Ovary (tissue), 9 donors: ENCODE measurements around the gene CD300LD. TPM values are rescaled to one million over a fixed set of nuclear protein-coding genes. Genes with fewer than 3 reads are reported as not detected.
"Not testable (repeated sequence)": the region's sequence is repeated elsewhere in the genome, so short reads cannot be mapped to it uniquely, and the experiment has no call there.

Source experiments
- DNase-seq, 5 donors: peaks; one replicate each; pipeline ENCODE4 v3.0.0-alpha.2; 2019 to 2020
- H3K27ac ChIP-seq, 2 donors: fragments of 200-600 bp; one replicate each; pipeline versions ENCODE4 v1.5.1 to v1.8.0; 2019 to 2022
- H3K27me3 ChIP-seq: fragments of 200-600 bp; one replicate; pipeline ENCODE4 v1.8.0; 2022
- H3K36me3 ChIP-seq: fragments of 200-600 bp; sonication (generic); one replicate; pipeline ENCODE4 v1.5.1; 2019
- H3K4me1 ChIP-seq: one replicate; pipeline ENCODE4 v1.8.1; 2013; ENCODE audit warnings: mild to moderate bottlenecking, moderate library complexity; ENCODE audit not compliant: insufficient read depth
- H3K4me3 ChIP-seq: fragments of 200-600 bp; sonication (generic); one replicate; pipeline ENCODE4 v1.5.1; 2017
- H3K9me3 ChIP-seq, 2 donors: fragments of 200-600 bp in 1 of 2; sonication (generic) in 1 of 2; one replicate each; pipeline versions ENCODE4 v1.5.1 to v1.8.1; 2013 to 2019; ENCODE audit warnings: mild to moderate bottlenecking in 1 of 2, moderate library complexity in 1 of 2
- CTCF ChIP-seq, 3 donors: fragments of 450-650 bp in 2 of 3; fragments of 200-600 bp in 1 of 3; IDR thresholded peaks; one replicate each; pipeline versions ENCODE4 v1.5.1 to v1.8.0; 2016 to 2022; ENCODE audit warnings: antibody characterized with exemption in 3 of 3, mild to moderate bottlenecking in 1 of 3
- EP300 ChIP-seq: sonication (generic); formaldehyde crosslinking; IDR thresholded peaks from one replicate; pipeline ENCODE4 v1.6.1; 2017; ENCODE audit warnings: antibody characterized with exemption
- POLR2A ChIP-seq: fragments of 450-650 bp; IDR thresholded peaks from one replicate; pipeline ENCODE4 v1.6.1; 2017; ENCODE audit warnings: antibody characterized with exemption, mild to moderate bottlenecking, moderate library complexity
- WGBS, 3 donors: extraction: QIAGEN DNeasy Blood & Tissue Kit in 1 of 3; methylation state at CpG; one replicate each; pipeline versions ENCODE4 v1.1.5 to v1.1.7; 2013 to 2017; 5-methylcytosine and 5-hydroxymethylcytosine counted together
- intact Hi-C, 4 donors: fragments of 100-400 bp; cut with DNase I; formaldehyde crosslinking; loops; one replicate each; pipeline versions ENCODE4 v1.11.0 to v1.15.1; 2022 to 2023
- polyA plus RNA-seq, 2 donors: library from polyadenylated mRNA; stranded (reverse); fragments of 200-250 nt in 1 of 2; fragments of 350-450 nt in 1 of 2; fragmentation: Illumina TruSeq in 1 of 2; extraction: RNeasy Lipid Tissue Mini Kit (QIAGEN cat#74804) in 1 of 2; gene quantifications; one replicate each; pipeline ENCODE4 v1.2.3, GENCODE V29; 2013 to 2014
- total RNA-seq, 7 donors: library from RNA; depleted of rRNA in 2 of 7; stranded (reverse); fragments of >200 nt in 2 of 7; fragmentation: NEBNext Ultra II Directional in 3 of 7; extraction: Animal tissue kit (Norgen Biotek cat#: 25700) in 3 of 7; gene quantifications; one replicate each; pipeline versions ENCODE4 v1.1.0 to v1.2.4, GENCODE V29; 2016 to 2023
- donor health status: DM: no; HTN: no; CAD: no; lungs with moderate emphysema.
- donor health status: DM: no; HTN: no; CAD: no.
- donor health status: Bipolar disorder and iron deficiency.
- donor health status: DM: yes; HTN: yes; CAD: no.
- donor health status: DM: no; HTN: no; CAD: no.
- donor health status: DM: yes; HTN: yes; CAD: no.

CD300LD gene
- total and polyA plus RNA-seq, 9 donors: not detected

GRCh38 chr17:74565126-74565525 lies 27.0 kb downstream of the CD300LD start:
- no peak for TF ChIP-seq CTCF (IDR thresholded peaks at IDR 0.05)
- TF ChIP-seq EP300: no peak
- no peak for TF ChIP-seq POLR2A
- intact Hi-C loops: no loop called here
- Histone ChIP-seq H3K36me3 (no peaks in the 10 kb centered on the region), H3K4me1 (no peaks in the 10 kb centered on the region), H3K9me3 (no peaks in the 10 kb centered on the region), H3K27me3 (no peaks in the 10 kb centered on the region), H3K4me3 (no peak overlapping the region), H3K27ac (no peak overlapping the region)
- WGBS, 3 donors: 56 to 61% (median 60%) methylated on average over 5 of the region's 5 CpGs
- no peak for DNase-seq

GRCh38 chr17:74563358-74563757 lies 28.7 kb downstream of the CD300LD start:
- WGBS, 3 donors: 87 to 91% (median 90%) methylated on average over 1 of the region's 1 CpG
- intact Hi-C loops: no loop called here
- H3K36me3 ChIP-seq: no peaks in the 10 kb centered on the region
- H3K27ac ChIP-seq: no peak overlapping the region
- no peak overlapping the region for H3K4me3 ChIP-seq
- H3K4me1 ChIP-seq: no peaks in the 10 kb centered on the region
- DNase-seq: no peak
- no peaks in the 10 kb centered on the region for H3K27me3 ChIP-seq
- TF ChIP-seq POLR2A (no peak), EP300 (no peak), CTCF (IDR thresholded peaks at IDR 0.05) (no peak)
- no peaks in the 10 kb centered on the region for H3K9me3 ChIP-seq

GRCh38 chr17:74561586-74561985 lies 30.5 kb downstream of the CD300LD start:
- intact Hi-C loops: no loop called here
- no peak overlapping the region for H3K4me3 ChIP-seq
- no peaks in the 10 kb centered on the region for H3K9me3 ChIP-seq
- DNase-seq: no peak
- WGBS, 3 donors: 53 to 65% (median 60%) methylated on average over 3 of the region's 3 CpGs
- no peaks in the 10 kb centered on the region for H3K36me3 ChIP-seq
- H3K27ac ChIP-seq: no peak overlapping the region
- no peak for TF ChIP-seq EP300
- TF ChIP-seq CTCF (IDR thresholded peaks at IDR 0.05): no peak
- no peak for TF ChIP-seq POLR2A
- no peaks in the 10 kb centered on the region for H3K4me1 ChIP-seq
- H3K27me3 ChIP-seq: no peaks in the 10 kb centered on the region

- H3K9me3 ChIP-seq: no peaks in the 10 kb centered on the region
- no peak overlapping the region for H3K4me3 ChIP-seq
- H3K27ac ChIP-seq: no peak overlapping the region
- 64 to 79% (median 71%) methylated on average over 6 of the region's 6 CpGs for WGBS, 3 donors
- H3K4me1 ChIP-seq: no peaks in the 10 kb centered on the region
- intact Hi-C loops: loop anchor here in 1 of 4 donors (10.0 kb wide), 1 partner anchor 56 kb away; no protein-coding TSS in a partner anchor
- no peaks in the 10 kb centered on the region for H3K27me3 ChIP-seq
- no peak for TF ChIP-seq CTCF (IDR thresholded peaks at IDR 0.05)
- TF ChIP-seq EP300: no peak
- no peak for TF ChIP-seq POLR2A
- no peaks in the 10 kb centered on the region for H3K36me3 ChIP-seq
- DNase-seq: no peak
These were observed 33.1 kb downstream of the CD300LD start for GRCh38 chr17:74558882-74559519.

GRCh38 chr17:74558402-74558801 lies 33.7 kb downstream of the CD300LD start:
- H3K9me3 ChIP-seq, H3K36me3 ChIP-seq, H3K4me3 ChIP-seq, H3K4me1 ChIP-seq, DNase-seq, H3K27me3 ChIP-seq, H3K27ac ChIP-seq: not testable (repeated sequence)
- WGBS, 3 donors: 73 to 75% (median 74%) methylated on average over 4 of the region's 4 CpGs
- intact Hi-C loops: loop anchor here in 1 of 4 donors (10.0 kb wide), 1 partner anchor 56 kb away; no protein-coding TSS in a partner anchor
